ENCODE results near the gene SLA2.
"Not testable (repeated sequence)": the region's sequence is repeated elsewhere in the genome, so short reads cannot be mapped to it uniquely, and the experiment has no call there.

Gene SLA2

GRCh38 chr20:36645998-36646397 lies at the start of gene SLA2:
Gene SLA2 (minus strand): TSS chr20:36646196. CDS start chr20:36641335, 4,861 bp downstream.
- DNase-seq = peak in 2 of 4 experiments; percentile 24 to 41

- not testable (repeated sequence) for DNase-seq
Measured at GRCh38 chr20:36695467-36695866, 49.5 kb upstream of the SLA2 start.

- no peak for DNase-seq
Measured at GRCh38 chr20:36688630-36689029, 42.6 kb upstream of the SLA2 start.

- no peak for DNase-seq
Measured at GRCh38 chr20:36687850-36688249, 41.9 kb upstream of the SLA2 start.

- DNase-seq = no peak
Measured at GRCh38 chr20:36686944-36687343, 40.9 kb upstream of the SLA2 start.

GRCh38 chr20:36686504-36686903 lies 40.5 kb upstream of the SLA2 start:
- no peak for DNase-seq

GRCh38 chr20:36684747-36685146 lies 38.8 kb upstream of the SLA2 start:
- no peak for DNase-seq

- DNase-seq = no peak
Measured at GRCh38 chr20:36682311-36682710, 36.3 kb upstream of the SLA2 start.

- no peak for DNase-seq
Measured at GRCh38 chr20:36677422-36677771, 31.4 kb upstream of the SLA2 start.

GRCh38 chr20:36676701-36677421 lies 30.9 kb upstream of the SLA2 start:
- DNase-seq = no peak

- not testable (repeated sequence) for DNase-seq
Measured at GRCh38 chr20:36675545-36675944, 29.5 kb upstream of the SLA2 start.

- DNase-seq = no peak
Measured at GRCh38 chr20:36672991-36673390, 27.0 kb upstream of the SLA2 start.

GRCh38 chr20:36670665-36671357 lies 24.8 kb upstream of the SLA2 start:
- no peak for DNase-seq

GRCh38 chr20:36666181-36666740 lies 20.3 kb upstream of the SLA2 start:
- no peak for DNase-seq

- no peak for DNase-seq
Measured at GRCh38 chr20:36663031-36663430, 17.0 kb upstream of the SLA2 start.

GRCh38 chr20:36658300-36658699 lies 12.3 kb upstream of the SLA2 start:
- no peak for DNase-seq

GRCh38 chr20:36656733-36657132 lies 10.7 kb upstream of the SLA2 start:
- no peak for DNase-seq

- no peak for DNase-seq
Measured at GRCh38 chr20:36655004-36655403, 9.0 kb upstream of the SLA2 start.

- DNase-seq = no peak
Measured at GRCh38 chr20:36654506-36654905, 8.5 kb upstream of the SLA2 start.

GRCh38 chr20:36653456-36653855 lies 7.5 kb upstream of the SLA2 start:
- no peak for DNase-seq

GRCh38 chr20:36647196-36648121 lies 1.5 kb upstream of the SLA2 start:
- no peak for DNase-seq

GRCh38 chr20:36646678-36647077 lies 682 bp upstream of the SLA2 start:
- DNase-seq = no peak

GRCh38 chr20:36645353-36645752 lies 643 bp downstream of the SLA2 start:
- DNase-seq = no peak

All from activated CD4-positive, CD25-positive, alpha-beta regulatory T cell (primary cell).